GM12873 (cell line): Measurements from ENCODE around the gene CACNA1G.

Source experiments
- CTCF ChIP-seq: IDR thresholded peaks from 2 replicates; pipeline ENCODE4 v1.5.1; 2012; ENCODE audit warnings: low read depth, mild to moderate bottlenecking, moderate library complexity, low read length, control low read depth; ENCODE audit not compliant: insufficient read depth; ENCODE audit errors: missing control alignments

CACNA1G gene

GRCh38 chr17:50611634-50612033 lies 51.1 kb downstream of the CACNA1G start:
- TF ChIP-seq CTCF, result no peak

DNA sequence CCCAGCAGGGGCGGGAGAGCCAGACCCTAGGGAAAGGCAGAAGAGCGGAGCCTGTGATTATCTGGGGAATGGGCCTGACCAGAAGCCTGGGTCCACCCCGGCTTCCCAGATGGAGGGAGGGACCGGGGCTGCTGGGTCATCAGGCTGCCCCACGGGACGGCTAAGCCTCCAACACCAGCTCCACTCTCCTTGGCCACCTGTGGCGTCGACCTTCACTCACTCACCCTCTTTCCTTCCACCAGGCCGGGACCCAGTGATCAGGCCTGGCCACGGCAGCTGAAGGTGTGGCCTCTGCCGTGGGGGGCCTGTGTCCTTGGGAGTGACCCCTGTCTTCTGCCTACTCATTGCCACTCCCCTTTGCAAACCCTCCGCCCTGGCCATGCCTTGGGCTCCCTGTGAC lies 51.8 kb downstream of the CACNA1G start:
- no peak for TF ChIP-seq CTCF

DNA sequence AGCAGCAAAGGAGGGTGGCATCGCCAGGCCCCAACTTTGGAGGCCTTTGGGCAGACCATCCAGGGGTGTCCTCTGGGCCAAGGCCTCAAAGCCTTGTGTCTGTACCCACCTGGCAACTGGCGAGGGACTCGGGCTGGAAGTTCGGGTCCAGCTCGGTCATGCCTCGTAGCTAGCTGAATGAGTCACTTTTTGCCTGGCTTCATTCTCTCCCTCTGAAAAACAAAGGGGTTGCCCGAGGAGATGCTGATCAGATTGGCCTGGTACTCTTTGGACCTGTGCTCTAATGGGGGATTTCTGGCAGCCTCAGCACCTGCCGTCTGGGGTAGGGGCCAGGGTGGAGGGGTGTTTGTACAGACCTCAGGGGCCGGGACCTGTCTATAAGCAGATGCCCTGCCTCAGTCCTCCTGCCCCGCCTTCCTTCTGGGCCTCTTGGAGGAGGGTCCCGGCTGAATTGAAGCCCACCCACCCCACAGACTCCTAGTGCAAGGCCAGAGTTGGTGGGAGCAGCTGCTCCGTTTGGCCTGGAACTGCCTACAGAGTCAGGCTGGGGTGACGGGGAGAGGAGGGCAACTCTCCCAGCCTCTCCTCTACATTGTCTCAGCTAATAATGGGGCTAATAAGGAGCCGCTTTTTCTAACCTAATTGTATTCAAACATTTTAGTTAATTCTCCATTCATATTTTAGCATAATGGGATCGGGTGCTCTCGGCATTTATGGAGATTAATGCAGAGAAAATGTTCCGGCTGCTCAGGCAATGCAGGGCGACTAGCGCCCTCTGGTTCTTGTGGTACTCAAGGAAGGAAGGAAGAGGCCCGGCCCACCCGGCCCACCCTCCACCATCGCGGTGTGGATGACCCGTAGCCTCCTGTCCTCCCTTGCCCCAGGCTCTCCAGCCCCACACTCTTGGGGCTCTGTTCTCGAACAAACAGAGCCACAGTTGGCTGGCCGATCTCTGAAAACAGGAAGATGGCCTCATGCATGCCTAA lies 52.8 kb downstream of the CACNA1G start:
- no peak for TF ChIP-seq CTCF

DNA sequence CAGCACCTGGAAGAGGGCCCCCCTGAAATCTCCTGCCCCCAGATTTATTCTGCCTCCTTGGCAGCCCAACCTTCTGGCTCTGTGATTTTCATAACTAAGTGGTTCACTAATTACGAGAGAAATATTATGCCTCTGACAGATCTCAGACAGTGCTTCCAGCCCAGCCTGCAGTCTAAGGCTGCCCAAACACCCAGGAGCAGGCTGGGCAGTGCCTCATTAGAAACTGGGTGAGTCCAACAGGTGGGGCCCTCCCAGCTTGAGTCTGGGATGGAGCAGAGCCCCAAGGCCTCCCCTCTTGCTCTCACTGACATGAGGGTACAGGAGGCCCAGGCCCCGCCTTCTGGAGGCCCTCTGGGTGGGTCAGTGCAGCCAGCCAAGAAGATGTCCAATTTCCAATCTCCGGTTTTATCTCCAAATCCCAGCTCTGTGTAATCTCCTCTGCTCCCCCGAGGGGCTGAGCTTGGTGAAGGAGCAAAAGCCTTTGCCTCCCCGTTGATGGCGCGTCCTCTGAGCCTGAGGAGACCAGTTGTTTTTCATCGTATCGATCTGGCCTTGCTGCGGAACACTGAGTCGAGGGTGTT lies 54.0 kb downstream of the CACNA1G start:
- TF ChIP-seq CTCF, result no peak

DNA sequence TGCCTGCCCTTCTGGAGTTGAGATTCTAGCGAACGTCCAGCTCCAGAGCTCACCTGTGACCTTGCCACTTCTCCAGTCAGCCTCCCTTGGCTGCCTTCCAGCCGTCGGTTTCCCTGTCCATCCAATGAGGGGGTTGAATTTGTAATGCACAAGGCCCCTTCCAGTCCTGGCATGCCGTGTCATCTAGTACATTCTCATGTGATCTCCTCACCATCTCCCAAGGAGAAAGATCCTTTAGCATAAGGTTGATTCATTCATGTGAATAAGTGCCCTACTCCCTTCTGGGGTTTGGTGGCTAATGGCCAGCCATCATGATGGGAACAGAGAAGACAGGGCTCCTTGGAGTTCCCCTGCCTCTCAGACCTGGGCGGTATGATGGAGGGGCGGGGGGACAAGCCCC lies 55.3 kb downstream of the CACNA1G start:
- no peak for TF ChIP-seq CTCF

DNA sequence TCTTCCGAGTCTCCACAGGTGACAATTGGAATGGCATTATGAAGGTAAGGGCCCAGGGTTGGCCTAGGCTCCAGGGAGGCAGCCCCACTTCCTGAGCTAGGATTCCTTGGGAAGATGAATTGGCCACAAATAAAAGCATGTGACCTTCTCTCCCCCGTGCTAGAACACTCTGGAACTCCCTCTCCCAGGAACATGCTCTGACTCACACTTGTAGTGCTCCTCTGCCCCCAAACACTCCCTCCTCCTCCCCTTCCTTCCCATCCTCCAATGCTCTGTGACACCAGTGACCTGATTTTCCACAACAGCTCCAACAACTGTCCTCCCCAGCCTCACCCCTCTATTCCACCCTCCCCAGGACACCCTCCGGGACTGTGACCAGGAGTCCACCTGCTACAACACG lies 57.8 kb downstream of the CACNA1G start:
- no peak for TF ChIP-seq CTCF

- no peak for TF ChIP-seq CTCF
Observed at GRCh38 chr17:50618941-50619340, 58.4 kb downstream of the CACNA1G start.
